Ammon's horn (tissue), 1 donor: ENCODE measurements around the gene PRKG1.

ENCODE experiments used
- DNase-seq: peaks from one replicate; pipeline ENCODE4 v3.0.0-alpha.2; 2016; ENCODE audit warnings: low spot score

PRKG1 gene

GRCh38 chr10:51076299-51076841, 2.1 kb downstream of the PRKG1 start:
- DNase-seq: no peak

- DNase-seq: no peak
Measured at GRCh38 chr10:51077074-51077473, 2.8 kb downstream of the PRKG1 start.

- DNase-seq: no peak
Measured at GRCh38 chr10:51077507-51077906, 3.2 kb downstream of the PRKG1 start.

GRCh38 chr10:51079331-51079730, 5.0 kb downstream of the PRKG1 start:
- no peak for DNase-seq

DNA sequence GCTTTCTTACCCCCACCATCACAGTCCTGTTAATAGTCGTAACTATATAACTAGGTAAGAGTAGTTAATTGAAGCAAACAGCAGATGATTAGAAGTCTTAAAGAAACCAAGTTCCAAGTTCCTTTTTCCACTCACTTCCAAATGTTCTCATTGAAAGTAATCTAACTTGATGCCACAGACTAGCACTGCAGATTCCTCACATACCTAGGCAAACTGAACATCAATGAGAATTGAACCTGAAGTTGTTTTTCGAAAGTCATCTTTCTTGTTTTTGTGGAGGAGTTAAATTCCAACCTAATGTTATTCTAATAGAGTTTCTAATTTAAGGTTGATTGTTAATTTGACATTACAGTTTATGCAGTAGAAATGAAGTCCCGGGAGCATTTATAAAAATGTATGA, 5.5 kb downstream of the PRKG1 start:
- no peak for DNase-seq

DNA sequence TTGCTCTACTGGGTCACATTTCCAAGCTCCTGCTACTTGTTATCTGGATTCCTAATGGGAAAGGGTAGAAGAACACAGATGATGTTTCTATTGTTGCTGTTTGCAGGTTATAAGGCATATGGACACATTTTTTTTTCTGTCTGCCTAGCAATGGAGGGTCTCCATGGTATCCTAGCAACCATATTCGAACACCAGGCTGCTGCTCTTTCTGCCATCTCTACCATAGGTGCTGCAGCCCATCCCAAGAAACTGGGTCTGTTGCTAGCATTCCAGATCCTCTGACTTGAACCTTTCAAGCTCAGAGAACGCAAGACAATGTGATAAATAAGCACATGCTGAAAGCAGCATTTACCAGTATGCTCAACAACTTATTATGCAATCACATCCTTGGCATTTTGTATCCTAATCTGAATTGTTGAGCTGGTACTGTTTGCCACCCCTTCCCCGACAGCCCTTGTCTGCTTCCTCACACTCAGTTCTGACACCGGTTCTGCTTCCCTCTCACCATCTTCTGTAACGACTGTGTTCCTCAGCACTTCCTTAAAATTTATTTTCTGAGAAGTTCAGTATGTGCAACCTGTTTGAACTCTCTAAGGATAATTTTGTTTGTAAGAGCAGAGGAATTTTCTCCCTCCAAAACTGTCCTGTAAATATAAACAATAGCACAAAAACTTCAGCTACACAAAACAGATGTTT, 6.2 kb downstream of the PRKG1 start:
- peak; percentile 18 for DNase-seq

DNA sequence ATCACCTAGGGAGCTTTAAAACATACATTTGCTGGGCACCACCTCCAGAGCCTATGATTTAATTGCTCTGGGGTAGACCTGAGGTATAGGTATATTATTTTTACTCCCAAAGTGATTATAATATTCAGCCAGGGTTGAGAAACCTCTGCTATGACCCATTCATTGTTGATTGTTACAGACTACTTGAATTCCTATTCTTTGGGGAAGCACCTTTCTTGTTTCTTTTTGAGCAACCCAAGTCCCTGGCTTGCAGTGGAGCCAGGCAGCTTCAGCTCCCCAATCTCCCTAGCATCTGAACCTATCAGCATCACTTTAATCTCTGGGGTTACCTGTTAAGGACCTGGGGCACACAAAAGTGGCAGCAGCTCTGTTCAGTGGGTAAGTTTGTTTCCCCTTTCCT, 8.6 kb downstream of the PRKG1 start:
- DNase-seq: no peak

DNA sequence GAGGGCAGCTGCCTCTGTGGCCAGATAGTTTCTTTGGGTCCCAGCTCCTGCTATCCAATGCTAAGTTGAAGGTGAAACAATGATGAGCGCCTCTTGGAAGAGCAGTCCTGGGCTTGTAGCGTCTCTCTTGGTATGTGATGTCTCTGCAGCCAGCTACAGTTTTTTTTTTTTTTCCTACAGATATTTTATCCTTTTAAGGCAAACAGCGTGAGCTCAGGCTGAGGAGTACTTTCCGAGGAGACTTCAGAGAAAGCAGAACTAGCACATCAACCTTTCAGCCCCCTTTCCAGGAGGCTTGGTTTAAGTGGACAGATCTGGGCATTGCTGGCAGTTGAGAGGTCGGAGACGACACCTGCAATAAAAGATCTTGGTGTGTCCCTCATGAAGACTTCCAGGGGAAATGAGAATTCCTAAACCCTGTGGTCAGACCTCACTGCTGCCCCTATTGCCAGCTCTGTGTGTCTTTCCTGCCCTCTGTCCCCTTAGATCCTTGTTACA, 9.1 kb downstream of the PRKG1 start:
- no peak for DNase-seq

- DNase-seq: no peak
Measured at GRCh38 chr10:51085204-51085603, 10.9 kb downstream of the PRKG1 start.

DNA sequence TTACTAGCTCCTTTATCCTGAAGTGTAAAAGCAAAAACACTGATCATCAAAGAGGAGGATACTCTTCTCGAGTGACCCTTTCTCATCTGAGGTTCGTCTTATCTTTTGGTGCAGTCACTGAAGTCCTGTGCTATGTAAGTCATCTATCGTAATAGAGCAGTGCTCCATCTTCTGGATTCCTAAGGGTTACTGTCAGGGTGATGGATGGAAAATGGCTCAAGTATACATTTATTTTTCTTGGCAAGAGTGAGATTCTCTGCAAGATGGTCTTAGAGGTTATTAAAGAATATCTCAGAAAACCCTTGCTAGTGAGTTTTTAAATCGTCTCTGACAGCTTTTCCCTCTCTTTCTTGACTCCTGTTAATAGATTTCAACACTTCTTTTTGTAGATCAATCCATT, 12.4 kb downstream of the PRKG1 start:
- no peak for DNase-seq

DNA sequence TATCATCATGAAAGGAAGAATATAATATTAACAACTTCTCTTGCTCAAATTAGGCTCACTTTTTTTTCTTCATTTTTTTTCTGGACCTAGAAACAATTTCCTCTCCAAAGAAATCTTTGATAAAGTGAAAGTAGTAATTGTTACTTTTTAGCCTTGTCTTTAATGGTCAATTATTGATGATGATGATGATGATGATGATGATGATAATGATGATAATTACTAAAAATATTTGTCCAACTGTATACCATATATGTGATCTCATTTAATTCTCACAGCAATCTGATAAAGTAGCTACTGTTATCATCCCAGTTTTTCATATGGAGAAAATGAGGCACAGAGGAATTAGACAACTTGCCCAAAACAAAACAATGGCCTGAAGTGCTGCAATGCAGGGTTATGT, 12.8 kb downstream of the PRKG1 start:
- DNase-seq: no peak

- peak; percentile 24 for DNase-seq
Measured at GRCh38 chr10:51090190-51090589, 15.9 kb downstream of the PRKG1 start.

DNA sequence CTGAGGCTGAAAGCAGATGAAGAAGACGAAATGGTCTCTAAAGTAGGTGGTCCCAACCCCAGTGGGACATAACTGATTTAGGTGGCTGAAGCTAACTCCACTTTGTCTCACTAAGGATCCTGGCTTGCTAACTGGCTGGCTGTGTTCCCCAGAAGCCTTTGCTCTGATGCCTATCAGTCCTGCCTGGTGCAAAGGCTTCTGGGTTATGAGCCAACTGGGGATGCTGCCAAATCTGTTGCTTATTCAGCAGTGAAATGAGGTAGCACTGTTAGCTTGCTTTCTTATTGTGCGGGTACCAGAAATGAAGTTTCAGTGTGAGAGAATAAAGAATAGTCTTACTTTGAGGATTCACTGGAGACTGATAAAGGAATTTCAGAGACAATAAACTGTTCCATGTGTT, 18.1 kb downstream of the PRKG1 start:
- DNase-seq: peak; percentile 79

- DNase-seq: peak; percentile 25
Measured at GRCh38 chr10:51095444-51095843, 21.2 kb downstream of the PRKG1 start.

DNA sequence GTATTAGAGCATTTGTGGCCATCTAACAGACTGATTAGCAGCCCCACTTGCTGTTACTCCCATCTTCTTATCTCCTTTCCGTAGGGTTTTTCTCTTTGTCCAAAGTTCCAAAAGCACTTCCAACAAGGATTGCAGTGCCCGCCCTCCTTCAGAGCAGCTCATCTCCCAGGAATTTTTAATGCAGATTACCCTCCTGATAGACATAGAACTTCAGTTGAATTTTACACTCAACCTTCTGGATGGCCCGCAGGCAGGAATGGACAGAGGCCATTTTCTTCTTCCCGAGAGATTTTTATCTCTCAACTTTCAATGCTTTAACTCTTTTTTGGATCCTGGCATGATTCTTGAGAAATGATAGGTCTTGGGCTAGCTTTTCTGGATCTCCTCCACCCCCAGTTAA, 23.3 kb downstream of the PRKG1 start:
- DNase-seq: no peak

DNA sequence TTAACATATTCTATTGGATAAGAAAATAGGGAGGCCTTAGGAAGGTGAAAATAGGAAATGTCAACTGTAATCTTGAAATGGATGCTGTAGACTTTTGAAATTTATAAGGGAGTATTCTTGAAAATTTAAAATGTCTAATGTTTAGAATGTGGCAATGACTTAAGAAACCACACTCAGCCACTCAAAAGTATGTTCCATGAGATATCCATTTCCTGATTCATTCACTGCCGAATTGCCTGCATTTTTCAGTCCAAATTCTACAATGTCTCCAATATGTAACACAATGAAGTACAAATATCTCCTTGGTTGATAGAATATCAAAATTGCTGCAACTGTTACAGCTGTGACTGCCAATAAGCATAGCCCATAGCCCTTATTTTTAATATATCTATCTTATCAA, 25.9 kb downstream of the PRKG1 start:
- no peak for DNase-seq

DNA sequence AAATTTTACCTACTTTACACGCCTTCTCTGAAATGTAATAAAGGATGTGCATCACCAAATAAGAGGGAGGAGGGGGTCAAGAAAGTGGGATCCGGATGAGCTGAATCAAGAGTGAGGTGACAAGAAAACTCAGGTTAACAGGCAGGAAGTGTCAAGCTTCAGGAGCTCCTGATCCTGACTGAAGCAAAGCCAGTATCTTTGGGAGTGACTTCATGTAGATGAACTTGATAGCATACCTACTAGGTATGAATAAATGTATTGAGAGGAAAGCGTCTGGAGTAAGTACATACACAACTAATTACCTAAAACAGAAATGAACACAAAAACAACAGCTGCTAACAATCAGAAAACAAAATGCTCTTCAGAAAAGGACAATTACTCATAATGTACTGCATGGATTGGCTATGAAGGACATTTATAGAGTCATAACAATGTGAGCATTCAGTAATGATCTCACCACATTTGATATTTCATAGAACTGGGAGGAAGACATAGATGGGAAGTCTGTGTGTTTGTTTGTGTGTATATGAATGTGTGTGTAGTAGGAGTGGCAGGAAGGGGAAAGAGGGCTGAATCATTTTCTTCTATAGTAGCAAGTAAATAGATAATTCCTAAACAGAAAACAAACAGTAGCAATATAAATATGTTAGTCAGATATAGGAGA, 29.4 kb downstream of the PRKG1 start:
- DNase-seq: no peak

- DNase-seq: no peak
Measured at GRCh38 chr10:51106311-51106945, 32.1 kb downstream of the PRKG1 start.

GRCh38 chr10:51108406-51108805, 34.1 kb downstream of the PRKG1 start:
- no peak for DNase-seq

DNA sequence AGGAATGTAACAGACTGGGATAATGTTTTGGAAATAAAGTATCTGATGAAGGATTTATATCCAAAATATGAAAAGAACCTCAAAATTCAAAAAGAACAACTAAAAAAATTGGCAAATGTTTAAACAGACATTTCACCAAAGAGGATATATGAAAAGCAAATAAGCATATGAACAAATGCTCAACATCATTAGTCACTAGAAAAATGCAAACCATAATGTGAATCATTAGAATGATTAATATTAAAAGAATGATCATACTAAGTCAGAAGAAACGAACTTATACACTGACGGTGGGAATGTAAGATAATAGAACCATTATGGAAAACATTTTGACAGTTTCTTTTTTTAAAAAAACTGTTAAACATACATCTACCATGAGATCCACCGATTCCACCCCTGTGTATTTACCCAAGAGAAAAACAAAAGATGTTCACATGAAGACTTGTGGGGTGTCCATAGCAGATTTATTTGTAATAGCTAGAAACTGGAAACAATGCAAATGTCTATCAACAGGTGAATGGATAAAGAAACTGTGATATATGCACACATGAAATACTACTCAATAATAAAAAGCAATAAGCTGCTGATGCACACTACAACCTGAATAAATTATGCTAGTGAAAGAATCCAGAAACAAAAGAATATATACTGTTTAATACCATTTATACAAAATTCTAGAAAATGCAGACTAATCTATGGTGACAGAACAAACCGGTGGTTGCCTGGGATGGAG, 35.7 kb downstream of the PRKG1 start:
- no peak for DNase-seq

DNA sequence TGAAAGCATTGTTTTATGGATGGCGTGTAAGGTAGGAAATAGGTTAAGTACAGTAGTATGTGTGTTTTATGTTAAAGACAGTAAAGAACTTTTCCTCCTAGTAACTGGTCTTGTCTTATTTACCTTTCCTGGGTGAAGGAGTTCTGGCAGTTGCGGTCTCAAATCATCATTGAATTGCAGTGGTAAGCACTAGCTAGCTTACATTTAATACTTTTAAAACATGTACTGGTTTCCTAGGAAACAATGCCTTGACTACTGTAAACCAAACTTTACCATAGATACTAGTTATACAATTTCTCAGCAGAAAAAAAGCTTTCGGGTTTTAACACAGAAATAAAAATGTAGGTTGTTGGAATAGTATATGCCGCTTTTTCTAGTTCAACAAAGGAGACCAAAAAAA, 37.7 kb downstream of the PRKG1 start:
- no peak for DNase-seq

DNA sequence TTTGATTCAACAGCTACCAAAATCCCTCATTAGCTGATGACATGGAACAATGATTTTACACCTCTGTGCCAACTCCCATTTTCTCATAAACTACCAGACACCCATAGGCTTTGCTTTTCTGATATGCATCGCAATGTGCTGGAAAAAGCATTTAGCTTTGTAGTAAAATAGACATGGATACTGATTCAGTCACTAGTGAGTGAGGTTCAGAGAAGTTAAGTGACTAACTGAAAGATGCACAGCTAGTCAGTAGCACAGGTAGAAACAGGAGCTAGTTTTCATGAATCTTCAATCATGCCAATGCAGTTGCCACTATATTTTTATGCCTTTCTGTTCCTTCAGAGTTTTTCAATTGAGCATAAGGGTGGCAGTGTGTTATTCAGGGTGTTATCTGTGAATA, 38.7 kb downstream of the PRKG1 start:
- no peak for DNase-seq
